GM20431 (cell line): ENCODE results near the gene SLC25A34.
"Not testable (repeated sequence)": the region's sequence is repeated elsewhere in the genome, so short reads cannot be mapped to it uniquely, and the experiment has no call there.

Experiments
- in situ Hi-C: fragments of 300-500 bp; cut with MseI, MboI; formaldehyde crosslinking; loops from one replicate; pipeline ENCODE4 v1.15.0; 2020; ENCODE audit warnings: low sequenced_read_pairs; ENCODE audit not compliant: unreplicated experiment

SLC25A34 gene

DNA sequence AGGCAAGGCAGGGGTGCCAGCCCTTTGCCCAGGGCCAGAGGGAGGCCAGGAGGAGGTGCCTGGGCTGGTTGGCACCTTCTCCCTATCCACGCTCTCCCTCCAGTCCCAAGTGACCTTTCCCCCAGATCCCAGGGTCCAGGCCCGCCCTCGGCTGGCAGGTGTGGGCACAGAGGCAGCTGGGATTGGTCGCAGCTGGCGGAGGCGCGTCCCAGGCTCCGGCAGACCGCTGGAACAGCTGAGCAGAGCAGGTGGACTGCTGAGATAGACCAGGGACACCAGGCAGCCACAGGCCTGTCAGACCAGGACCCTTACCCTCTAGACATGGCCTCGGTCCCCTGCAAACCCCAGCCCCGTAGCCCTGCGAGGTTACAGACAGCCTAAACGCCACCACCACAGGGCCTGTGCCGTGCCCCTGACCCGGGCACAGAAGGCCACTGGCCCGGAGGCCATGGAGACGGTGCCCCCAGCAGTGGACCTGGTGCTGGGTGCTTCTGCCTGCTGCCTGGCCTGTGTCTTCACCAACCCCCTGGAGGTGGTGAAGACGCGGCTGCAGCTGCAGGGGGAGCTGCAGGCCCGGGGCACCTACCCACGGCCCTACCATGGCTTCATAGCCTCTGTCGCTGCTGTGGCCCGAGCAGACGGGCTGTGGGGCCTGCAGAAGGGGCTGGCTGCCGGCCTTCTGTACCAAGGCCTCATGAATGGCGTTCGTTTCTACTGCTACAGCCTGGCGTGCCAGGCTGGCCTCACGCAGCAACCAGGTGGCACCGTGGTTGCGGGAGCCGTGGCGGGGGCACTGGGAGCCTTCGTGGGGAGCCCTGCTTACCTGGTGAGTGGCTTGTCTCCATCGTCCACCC lies at the start of gene SLC25A34:
SLC25A34 (plus strand) TSS at position 221 of the 854 bp plus-strand sequence; CDS start at position 449, 228 bp downstream.
- in situ Hi-C loops, result no loop called here

DNA sequence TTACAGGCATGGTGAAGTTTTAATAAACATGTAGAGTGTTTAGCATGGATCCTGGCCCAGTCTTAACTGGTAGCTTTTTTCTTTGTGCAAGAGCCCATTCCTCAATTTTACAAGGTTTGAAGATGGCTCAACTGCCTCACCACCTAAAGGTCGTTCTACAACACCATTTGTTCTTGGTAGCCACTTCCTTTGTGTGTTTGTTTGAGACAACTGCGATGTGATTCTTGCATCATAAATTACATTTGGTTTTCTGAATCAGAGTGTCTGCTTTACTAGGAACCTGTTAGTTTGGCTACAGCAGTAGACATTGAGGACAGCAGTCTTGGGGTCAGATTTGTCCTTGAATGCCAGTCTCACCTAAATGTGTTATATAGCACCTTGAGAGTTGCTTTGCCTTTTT lies 48.6 kb upstream of the SLC25A34 start:
- in situ Hi-C loops, result no loop called here

DNA sequence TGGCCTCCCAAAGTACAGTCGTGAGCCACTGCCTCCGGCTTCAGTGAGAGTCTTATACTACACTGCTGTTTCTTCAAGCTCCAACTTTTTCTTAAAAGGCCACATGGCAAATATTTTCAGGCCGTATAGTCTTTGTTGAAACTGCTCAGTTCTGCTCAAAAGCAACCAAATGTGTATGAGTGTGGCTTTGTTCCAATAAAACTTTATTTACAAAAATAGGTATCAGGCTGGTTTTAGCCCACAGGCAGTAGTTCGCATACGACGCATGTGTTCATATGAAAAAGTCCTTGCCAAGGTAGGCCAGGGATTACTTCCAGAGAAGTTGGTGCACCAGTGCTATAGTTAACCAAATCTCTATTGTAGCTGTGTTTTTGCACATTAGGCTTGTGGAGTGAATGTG lies 45.7 kb upstream of the SLC25A34 start:
- in situ Hi-C loops, result no loop called here

DNA sequence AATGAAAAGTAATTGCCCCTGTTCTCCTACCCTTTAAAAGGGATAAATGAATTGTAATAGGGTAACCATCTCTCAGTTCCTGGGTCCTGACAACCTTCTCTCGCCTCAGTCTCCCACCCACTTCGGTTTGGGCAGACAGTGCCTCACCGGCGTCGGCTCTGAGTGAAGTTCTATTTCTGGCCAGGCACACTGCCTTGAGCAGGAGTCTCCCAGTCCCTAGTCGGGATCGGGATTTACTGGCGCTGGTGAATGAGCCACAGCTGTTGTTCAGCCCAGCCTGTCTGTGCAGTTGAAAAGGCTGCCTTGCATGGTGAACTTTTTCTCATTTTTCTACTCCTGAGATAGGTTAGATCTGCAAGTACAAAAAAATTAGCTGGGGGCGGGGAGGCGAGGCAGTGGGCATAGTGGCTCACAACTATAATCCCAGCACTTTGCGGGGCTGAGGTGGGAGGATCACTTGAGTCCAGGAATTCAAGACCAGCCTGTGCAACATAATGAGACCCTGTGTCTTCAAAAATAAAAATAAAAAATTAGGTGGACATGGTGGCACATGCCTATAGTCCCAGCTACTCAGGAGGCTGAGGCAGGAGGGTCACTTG lies 44.5 kb upstream of the SLC25A34 start:
- in situ Hi-C loops, result no loop called here

DNA sequence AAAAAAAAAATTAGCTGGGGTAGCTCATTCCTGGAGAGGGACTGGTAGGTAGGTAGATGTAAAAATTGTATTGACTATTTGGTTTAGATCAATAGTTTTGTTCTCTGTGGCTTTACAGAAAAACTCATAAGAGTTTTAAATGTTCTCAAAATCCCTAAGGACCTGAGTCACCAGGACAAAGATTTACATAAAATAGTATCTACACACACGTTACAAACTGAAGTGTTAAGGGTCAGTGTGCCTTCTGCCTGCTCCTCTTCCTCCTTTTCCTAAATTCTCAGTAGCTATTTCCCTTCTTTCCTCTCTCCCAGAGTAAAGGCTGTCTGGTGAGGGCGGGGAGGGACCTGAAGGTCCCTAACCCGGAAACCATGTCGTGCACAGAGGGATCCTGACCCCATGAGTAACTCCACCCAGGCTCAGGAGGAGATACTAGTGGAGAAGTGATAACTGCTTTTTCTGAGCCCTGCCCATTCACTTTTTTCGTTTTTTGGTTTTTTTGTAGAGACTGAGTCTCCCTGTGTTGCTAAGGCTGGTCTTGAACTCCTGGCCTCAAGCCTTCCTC lies 43.9 kb upstream of the SLC25A34 start:
- in situ Hi-C loops, result no loop called here

DNA sequence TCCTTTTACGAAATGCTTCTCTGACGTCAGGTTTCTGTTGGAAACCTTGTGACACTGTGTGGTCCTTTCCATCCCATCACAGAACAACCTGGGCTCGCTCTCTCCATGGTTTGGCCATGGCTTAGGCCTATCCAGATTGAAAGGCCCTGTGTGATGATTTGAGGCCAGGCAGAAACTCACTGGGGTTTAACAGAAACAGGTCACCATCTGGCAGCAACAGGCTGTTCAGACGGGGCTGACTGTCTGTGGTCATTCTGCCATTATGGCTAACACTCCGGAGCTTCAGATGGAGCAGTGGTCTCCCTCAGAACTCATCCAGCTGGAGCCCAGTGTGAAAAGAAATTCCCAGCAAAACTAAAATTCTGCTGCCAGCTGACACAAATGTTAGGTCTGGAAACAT lies 42.7 kb upstream of the SLC25A34 start:
- in situ Hi-C loops, result no loop called here

DNA sequence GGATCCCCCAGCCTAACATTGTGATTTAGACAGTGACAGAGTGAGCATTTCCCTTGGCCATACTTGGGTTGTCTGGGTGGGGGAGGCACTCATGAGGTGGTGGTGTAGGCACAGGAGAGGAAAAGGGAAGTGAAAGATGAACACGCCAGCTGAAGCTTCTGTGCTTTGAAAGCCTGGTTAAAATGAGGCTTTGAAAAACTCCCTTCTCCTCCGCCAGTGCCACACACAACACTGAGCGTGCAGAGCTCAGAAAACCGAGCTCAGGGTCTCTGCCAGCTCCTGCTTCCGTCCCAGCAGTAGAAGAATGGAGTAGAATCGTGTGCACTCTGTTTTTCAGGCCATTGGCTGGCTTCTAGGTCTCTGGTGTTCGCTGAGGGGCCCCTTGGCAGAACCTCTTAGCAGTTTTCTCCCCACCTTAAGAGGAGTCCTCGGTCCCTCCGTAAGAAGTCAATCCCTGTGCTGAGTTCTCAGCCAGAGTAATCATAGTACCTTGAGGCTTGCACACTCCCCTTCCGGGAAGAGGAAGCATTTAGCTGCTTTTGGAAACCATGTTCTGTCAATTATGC lies 39.0 kb upstream of the SLC25A34 start:
- in situ Hi-C loops, result no loop called here

DNA sequence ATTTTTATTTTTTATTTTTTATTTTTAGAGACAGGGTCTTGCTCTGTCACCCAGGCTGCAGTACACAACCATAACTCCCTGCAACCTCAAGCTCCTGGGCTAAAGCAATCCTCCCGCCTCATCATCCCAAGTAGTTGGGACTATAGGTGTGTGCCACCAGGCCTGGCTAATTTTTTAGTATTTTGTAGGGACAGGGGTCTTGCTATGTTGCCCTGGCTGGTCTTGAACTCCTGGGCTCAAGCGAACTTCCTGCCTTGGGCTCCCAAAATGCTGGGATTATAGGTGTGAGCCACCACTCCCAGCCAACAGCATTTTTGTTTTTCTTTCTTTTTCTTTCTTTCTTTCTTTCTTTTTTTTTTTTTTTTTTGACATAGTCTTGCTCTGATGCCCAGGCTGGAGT lies 37.9 kb upstream of the SLC25A34 start:
- in situ Hi-C loops, result no loop called here

DNA sequence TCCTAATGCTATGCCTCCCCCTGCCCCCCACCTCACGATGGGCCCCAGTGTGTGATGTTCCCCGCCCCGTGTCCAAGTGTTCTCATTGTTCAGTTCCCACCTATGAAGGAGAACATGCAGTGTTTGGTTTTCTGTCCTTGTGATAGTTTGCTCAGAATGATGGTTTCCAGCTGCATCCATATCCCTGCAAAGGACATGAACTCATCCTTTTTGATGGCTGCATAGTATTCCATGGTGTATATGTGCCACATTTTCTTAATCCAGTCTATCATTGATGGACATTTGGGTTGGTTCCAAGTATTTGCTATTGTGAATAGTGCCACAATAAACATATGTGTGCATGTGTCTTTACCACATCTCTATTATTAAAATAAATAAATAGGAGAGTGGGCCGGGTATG lies 36.7 kb upstream of the SLC25A34 start:
- in situ Hi-C loops, result not testable (repeated sequence)

DNA sequence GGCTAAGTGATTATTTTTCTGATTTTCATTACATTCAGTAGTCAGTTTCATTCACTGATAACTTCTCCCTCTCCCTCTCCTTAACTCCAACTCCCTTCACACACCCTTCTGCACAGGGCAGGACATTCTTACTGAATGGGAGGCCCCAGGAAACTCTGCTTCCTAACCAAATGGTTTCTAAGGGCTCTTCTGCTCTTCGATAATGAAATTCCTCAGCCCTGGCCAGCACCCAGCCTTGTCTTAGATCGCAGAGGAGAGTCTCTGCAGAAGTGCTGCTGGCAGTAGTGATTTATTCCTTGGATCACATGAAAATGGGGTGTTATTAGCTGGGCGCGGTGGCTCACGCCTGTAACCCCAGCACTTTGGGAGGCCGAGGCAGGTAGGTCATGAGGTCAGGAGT lies 35.5 kb upstream of the SLC25A34 start:
- in situ Hi-C loops, result no loop called here

DNA sequence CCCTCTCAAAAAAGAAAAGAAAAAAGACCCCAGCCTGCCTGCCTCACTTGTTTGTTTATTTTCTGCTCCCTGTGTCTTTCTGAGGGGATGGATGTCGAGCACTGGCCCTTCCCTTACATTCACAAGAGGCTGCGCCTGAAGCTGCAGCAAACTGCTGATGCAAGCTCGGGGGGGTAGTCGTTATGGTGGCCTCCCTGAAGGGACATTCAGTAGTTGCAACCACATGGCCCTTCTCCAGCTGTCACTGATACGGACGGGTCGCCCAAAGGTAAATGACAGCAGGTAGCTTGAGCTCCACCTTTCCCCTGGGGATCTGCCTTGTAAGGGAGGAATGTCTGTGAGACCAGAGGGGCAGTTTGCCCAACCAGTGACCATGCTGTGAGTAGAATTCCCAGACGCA lies 34.3 kb upstream of the SLC25A34 start:
- in situ Hi-C loops, result no loop called here

DNA sequence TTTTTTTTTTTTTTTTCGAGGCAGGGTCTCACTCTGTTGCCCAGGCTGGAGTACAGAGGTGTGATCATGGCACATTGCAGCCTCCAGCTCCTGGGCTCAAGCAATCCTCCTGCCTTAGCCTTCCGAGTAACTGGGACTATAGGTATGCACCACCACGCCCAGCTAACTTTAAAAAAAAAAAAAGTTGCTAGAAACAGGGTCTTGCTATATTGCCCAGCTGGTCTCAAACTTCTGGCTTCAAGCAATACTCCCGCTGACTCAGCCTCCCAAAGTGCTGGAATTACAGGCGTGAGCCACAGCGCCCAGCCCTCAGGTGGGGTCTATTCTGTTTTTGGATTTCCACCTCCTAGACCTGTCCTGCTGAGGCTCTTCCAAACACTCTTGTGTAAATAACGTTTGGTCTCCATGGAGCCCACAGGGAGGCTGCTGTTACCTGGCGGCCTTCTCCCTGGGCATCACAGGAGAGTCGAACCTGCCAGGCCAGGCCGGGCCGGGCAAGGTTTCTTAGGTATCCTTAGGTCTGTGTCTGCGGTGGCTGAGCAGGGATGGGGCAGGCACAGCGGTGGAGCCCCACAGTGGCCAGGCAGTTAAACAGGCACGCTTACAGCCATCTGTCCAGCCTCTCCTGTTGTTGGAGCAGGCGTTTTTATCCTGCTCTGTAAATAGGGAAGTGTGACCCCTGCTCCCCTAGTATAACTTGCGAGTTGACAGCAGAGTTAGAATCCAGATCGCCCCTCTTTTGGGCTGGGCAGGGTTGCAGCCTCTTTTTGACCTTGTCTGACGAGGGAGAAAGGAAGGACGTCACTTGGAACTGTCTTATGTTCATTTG lies 33.1 kb upstream of the SLC25A34 start:
- in situ Hi-C loops, result no loop called here

DNA sequence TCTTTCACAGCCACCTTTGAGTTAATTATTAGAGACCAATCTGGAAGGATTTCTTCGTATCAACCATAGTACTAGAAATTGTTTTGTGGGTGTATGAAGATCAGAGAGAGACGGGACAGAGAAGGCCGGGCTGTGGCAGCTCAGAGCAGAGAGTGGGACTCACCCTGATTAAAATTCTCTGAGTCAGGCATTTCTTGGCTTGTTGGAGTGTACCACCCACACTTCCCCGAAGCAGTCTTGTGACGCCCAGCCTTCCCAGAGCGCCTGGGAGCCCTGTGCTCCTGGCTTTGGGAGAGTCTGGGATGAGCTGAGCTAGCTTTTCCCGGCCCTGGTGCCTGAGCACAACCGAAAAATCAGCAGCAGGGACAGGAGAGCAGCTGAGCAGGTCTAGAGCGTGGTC lies 32.5 kb upstream of the SLC25A34 start:
- in situ Hi-C loops, result no loop called here

DNA sequence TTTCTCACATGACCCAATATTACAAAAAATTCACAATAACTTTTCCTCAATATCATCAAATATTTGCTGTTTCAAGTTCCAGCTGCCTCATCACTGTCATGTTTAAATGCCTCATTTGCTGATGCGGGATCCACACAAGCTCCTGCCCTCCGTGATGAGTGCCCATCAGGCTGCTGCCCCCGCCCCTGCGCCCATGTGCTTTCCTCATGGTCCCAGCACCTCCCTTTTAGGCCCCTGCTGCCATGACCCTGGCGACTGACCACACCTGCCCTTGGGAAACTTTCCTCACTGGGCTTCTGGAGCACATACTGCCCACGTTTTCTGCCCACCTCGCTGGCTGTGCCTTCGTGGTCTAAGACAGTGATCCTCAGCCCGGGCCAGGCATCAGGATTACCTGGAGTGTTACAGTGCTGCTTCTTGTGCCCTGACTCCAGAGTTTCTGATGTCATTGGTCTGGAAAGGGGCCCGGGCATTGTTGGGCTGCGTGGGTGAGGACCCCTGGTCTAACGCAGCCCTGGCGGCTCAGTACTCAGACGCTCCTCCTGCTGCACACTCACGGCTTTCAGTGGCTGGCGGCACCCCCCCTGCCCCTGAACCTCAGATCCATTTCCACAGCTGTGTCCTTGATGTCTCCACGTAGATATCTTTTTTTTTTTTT lies 31.4 kb upstream of the SLC25A34 start:
- in situ Hi-C loops, result no loop called here

DNA sequence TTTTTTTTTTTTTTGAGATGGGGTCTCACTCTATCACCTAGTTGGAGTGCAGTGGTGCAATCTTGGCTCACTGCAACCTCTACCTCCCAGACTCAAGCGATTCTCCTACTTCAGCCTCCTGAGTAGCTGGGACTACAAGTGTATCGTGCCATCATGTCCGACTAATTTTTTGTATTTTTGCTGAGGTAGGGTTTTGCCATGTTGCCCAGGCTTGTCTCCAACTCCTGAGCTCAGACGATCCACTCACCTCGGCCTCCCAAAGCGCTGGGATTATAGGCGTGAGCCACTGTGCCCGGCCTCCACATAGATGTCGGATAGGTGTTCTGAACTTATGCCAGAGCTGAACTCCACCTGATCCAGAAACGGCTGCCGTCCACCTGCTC lies 30.9 kb upstream of the SLC25A34 start:
- in situ Hi-C loops, result no loop called here

DNA sequence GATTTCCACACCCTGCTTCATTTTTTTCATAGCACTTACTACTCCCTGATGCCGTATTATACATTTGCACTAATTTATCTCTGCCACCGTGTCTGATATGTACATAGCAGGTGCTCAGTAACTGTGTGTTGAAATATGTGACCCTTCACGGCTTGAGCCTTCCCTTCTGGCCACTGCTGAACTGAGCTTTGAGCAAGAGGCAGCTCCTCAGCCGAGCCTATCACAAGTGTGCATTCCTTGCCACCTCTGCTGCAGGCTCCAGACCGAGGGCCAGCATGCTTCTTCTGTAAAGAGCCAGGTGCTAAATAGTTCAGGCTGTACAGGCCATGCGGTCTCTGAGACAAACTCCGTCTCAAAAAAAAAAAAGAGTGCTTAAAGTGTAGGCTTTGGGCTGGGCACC lies 29.3 kb upstream of the SLC25A34 start:
- in situ Hi-C loops, result no loop called here

DNA sequence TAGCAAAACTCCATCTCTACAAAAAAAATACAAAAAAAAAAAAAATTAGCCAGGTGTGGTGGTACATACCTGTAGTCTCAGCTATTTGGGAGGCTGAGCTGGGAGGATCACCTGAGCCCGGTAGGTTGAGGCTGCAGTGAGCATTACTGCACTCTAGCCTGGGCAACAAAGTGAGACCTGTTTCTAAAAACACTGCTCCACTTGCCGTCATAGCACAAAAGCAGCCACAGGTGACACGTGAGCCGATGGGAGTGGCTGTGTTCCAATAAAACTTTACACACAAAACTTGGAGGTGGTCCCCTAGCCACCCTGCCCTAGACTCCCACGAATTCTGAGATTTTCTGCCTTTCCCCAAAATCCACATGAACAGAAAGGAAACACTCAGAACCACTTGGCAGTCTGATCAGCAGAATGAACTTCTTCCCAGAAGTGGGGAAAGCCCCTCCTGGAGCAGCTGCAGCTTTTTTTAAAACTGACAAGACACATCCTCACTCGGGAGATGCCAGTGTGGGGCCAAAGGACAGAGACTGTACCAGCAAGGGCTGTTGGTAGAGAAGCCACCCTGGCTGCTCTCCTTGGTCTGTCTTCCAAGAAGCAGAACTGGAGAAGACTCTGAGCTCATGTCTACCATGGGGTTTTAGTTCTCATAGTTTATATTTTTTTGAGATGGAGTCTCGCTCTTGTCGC lies 28.7 kb upstream of the SLC25A34 start:
- in situ Hi-C loops, result no loop called here

DNA sequence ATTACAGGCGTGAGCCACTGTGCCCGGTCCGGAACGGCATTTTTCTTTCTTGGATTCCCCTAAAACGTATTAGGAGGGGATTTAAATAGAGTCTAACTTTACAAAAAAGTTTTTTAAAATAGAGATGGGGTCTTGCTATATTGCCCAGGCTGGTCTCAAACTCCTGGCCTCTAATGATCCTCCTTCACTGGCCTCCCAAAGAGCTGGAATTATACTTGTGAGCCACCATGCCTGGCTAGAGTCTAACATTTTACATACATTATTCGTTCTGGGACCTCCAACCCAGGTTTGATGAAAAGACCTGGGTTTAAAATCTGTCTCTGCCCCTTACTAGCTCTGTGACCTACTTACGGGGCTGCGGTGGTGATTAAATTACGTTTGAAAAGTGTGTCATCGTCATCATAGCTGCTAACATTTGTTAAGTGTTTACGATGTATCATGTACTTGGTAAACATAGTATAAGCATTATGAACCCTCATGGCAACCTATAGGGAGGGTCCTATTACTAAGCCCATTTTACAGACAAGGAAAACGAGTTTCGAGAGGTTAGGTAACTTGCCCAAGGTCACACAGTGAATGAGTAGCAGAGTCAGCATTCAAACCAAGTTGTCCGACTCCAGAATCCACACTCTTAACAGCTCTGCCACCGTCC lies 27.4 kb upstream of the SLC25A34 start:
- in situ Hi-C loops, result no loop called here

DNA sequence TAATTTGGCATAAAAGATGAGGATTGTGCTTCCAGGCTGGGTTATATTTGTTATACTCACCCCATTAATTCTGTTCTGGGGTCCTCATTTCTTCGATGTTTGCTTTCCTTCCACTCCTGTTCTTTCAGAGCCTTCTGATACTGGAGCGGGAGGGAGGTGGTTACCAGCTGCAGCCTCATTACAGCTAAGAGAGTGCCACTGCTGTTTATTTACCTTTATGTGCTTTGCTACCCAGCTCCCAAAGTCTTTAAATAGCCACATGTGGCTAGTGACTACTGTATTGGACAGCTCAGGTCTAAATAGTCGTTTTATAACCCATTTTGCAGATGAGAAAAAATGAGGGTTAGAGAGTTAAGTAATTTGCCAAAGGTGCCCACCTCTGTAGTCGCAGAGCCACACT lies 26.8 kb upstream of the SLC25A34 start:
- in situ Hi-C loops, result no loop called here
